ENCODE measurements around the gene KDM2B.
A peak's percentile ranks its signal among the peaks of the same experiment; 100 is the strongest.
"Not testable (repeated sequence)": the region's sequence is repeated elsewhere in the genome, so short reads cannot be mapped to it uniquely, and the experiment has no call there.

The KDM2B gene

GRCh38 chr12:121580959-121581685 lies at the start of gene KDM2B:
TSS of gene KDM2B (minus strand) at chr12:121581023. CDS start at chr12:121580911, 112 bp downstream.
- peak in 1 of 2 donors; percentile 11 for ATAC-seq

- no peak for ATAC-seq
Observed at GRCh38 chr12:121628536-121628935, 47.7 kb upstream of the KDM2B start.

- no peak for ATAC-seq
Observed at GRCh38 chr12:121628037-121628436, 47.2 kb upstream of the KDM2B start.

DNA sequence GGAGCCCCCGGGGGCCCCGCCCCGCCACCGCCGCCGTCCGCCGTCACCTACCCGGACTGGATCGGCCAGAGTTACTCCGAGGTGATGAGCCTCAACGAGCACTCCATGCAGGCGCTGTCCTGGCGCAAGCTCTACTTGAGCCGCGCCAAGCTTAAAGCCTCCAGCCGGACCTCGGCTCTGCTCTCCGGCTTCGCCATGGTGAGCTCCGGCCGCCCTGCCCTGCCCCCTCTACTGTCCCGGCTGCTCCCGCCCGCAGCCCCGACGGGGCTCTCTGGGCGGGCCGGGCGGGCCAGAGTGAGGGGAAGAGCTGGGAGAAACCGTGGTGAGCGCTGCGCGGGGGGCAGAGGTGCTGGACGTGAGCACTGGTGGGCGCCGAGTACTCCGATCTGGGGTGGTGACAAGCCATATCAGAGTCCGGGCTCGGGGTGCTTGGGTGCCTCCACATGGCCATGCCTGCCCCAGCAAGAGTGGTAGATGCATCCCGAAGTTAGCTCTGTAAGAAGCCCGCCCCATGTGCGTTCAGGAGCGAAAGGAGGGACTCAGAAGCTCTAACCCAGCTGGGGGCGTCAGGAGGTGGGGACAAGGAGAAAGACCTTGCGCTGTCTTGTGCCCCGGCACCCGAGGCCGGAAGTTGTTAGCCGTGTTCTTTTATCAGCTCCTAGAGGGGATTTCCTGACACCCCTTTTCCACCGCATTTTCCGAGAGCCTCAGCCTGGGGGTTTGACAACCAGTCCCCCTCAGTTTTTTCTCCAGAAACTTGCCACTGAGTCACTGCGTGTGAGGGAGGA lies 46.2 kb upstream of the KDM2B start:
- peak; percentile 60 to 67 for ATAC-seq

GRCh38 chr12:121626087-121626852 lies 45.4 kb upstream of the KDM2B start, which contains the start of gene ORAI1:
TSS of gene ORAI1 (plus strand) at chr12:121626530.
- peak; percentile 62 to 65 for ATAC-seq

GRCh38 chr12:121620333-121620891 lies 39.6 kb upstream of the KDM2B start:
- no peak for ATAC-seq

DNA sequence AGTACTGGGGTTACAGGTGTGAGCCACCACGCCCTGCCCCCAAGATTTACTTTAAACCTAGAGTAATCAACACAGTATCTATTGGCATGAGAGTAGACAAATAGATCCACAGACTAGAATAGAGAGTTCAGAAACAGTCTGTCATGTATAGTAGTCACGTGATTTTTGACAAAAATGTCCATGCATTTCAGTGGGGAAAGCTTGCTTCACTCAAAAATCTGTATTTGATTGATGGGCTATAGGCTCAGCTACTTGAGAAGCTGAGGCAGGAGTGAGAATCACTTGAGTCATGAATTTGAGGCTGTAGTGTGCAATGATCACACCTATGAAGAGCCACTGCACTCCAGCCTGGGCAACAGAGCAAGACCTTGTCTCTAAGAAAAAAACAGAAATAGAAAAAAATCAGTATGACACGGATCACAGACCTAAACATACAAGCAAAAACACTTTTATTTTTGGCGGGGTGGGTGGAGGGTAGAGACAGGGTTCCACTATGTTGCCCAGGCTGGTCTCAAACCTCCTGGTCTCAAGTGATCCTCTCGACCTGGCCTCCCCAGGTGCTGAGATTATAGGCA lies 37.9 kb upstream of the KDM2B start:
- no peak for ATAC-seq

GRCh38 chr12:121614872-121615467 lies 34.1 kb upstream of the KDM2B start:
- ATAC-seq, result no peak

GRCh38 chr12:121613462-121613861 lies 32.6 kb upstream of the KDM2B start:
- peak in 1 of 2 donors; percentile 33 for ATAC-seq

DNA sequence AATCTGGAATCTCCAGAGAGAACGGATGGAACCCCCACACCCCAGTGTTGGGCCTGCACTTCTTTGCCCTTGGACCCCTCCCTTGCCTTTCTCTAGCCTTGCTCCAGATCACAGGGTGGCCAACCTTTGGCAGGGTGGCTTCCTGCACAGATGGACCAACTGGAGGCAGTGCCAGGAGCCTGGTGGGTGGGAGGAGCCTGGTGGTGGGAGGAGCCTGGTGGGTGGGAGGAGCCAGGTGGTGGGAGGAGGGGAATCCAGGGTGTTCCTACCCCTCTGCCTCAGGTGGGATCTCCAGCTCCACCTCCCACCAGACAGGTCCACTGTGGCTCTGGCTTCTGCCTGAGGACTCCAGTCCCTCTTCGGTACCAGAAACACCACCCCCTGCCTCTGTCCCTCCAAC lies 30.5 kb upstream of the KDM2B start:
- no peak for ATAC-seq

- ATAC-seq, result no peak
Observed at GRCh38 chr12:121610239-121611149, 29.7 kb upstream of the KDM2B start.

DNA sequence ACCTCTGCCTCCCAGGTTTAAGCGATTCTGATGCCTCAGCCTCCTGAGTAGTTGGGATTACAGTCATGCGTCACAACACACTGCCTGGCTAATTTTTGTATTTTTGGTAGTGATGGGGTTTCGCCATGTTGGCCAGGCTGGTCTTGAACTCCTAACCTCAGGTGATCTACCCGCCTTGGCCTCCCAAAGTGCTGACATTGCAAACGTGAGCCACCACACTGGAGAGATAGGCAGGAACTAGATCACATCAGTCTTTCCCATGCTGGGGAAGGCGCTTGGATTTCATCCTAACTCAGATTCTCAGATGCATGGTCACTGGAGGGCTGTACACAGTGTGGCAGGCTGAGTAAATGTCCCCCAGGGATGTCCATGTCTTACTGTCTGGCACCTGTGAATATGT lies 27.5 kb upstream of the KDM2B start:
- ATAC-seq, result no peak

- ATAC-seq, result no peak
Observed at GRCh38 chr12:121603581-121603980, 22.8 kb upstream of the KDM2B start.

DNA sequence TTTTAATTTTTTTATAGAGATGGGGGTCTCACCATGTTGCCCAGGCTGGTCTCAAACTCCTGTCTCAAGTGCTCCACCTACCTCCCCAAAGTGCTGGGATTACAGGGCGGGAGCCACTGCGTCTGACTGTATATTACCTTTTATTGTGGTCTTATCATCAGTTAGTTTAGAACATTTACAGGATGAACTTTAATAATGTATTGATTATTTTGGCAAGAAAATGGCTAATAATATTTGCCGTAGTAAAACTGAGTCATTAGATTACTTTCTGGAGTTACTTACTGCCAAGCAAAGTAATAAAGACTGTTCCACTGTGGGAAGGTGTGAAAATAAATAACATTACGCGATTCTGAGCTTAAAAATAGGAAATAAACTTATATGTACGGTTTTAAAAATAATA lies 21.9 kb upstream of the KDM2B start:
- ATAC-seq, result no peak

DNA sequence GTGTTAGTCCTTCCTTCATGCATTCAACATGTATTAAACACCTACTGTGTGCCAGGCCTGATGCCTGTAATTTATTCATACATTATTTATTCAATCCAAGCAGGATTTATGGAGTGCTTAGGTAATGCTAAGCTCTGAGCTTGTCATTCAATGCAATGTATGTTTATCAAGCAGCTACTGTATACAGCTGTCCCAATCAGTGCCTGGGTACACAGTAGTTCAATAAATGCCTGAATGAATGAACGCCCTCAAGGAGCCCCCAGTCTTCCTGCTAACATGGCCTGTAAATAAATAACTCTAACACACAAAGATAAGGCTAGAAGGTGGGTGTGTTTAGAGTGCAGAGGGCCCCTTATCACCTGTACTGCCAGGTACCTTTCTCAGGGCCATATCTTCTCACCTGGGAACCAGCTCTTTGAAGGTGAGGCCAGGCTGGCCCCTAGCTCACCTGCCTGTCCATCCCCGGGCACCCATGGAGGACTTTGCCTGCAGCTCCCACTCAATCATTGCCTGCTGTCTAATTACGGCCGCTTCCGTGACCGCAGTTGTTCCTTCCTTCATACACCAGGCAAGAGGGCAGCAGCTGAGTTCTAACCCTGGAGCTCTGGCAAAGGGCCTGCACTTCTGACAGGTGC lies 20.0 kb upstream of the KDM2B start:
- ATAC-seq, result no peak

- no peak for ATAC-seq
Observed at GRCh38 chr12:121596526-121596925, 15.7 kb upstream of the KDM2B start.

DNA sequence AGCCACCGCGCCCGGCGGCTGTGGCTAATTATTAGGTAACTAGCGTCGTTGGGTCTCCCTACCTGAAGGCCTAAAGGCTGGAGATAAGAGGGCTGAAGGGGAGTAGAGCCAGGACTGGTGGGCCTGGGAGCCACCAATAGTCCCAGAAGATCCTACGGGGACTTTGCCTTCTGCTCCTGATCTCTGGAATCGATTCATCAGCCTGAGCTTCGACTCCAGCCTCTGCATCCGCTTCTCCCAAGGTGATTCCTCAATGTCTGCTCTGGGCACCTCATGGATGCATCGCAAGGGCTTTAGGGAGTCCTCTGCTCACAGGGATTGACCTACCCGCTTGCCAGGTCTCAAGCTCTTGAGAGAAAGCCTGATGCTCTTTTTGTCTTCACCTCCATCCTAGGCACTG lies 14.7 kb upstream of the KDM2B start:
- no peak for ATAC-seq

GRCh38 chr12:121592320-121592719 lies 11.5 kb upstream of the KDM2B start:
- no peak for ATAC-seq

DNA sequence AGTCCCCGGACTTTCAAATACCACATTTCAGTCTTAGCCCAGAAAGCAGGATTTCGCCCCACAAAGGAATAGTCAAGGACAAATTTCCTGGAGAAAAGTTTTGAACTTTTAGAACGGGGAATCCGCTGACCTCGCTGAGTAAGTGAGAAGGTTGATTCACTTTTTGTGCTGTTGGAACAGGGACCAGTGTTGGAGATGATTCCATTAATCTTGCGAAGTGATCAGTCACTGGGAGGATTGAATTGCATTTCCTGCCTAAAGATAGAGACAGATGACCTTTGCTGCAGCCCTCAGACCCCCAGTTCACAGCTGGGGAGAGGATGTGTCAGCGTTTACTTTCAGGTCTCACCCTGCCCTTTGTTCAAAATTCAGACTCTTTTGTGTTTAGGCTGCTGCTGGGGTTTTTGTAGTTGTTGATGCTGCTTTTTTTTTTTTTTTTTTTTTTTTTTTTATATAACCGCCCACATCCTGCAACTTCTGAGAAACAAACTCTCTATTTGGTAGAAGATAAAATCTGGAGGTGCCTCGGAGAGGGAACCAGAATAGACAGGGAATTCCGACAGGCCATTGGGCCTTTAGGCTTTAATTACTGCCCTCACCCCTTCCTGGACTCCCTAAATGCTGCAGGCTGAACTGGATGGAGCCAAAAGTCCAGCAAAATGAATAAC lies 9.8 kb upstream of the KDM2B start:
- ATAC-seq, result peak; percentile 85 to 86

DNA sequence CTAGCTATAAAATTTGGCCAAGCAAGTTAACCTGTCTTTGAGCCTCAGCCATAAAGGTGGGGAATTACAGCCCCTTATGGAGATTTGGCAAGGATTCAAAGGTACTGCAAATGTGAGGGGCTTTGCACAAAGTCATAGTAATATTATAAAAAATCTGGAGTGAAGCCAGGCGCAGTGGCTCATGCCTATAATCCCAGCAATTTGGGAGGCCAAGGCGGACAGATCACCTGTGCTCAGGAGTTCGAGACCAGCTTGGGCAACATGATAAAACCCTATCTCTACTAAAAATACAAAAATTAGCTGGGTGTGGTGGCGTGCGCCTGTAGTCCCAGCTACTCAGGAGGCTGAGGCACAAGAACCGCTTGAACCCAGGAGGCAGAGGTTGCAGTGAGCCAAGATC lies 4.1 kb upstream of the KDM2B start:
- ATAC-seq, result not testable (repeated sequence)
